Left ventricle myocardium inferior (tissue), 1 donor: ENCODE data around the gene SLC35G2. TPM values are rescaled to one million over a fixed set of nuclear protein-coding genes. Genes with fewer than 3 reads are reported as not detected.
A peak's percentile ranks its signal among the peaks of the same experiment; 100 is the strongest.

Source experiments
- DNase-seq: peaks from one replicate; pipeline ENCODE4 v3.0.0-alpha.2; 2020
- H3K27ac ChIP-seq: fragments of 200-600 bp; replicated peaks from 2 replicates; pipeline ENCODE4 v1.8.0; 2021
- H3K27me3 ChIP-seq: fragments of 200-600 bp; 2 replicates; pipeline ENCODE4 v1.8.0; 2021; ENCODE audit warnings: low read depth
- H3K36me3 ChIP-seq: fragments of 200-600 bp; 2 replicates; pipeline ENCODE4 v1.8.0; 2021
- H3K4me1 ChIP-seq: fragments of 200-600 bp; 2 replicates; pipeline ENCODE4 v1.8.0; 2021
- H3K4me3 ChIP-seq: fragments of 200-600 bp; 2 replicates; pipeline ENCODE4 v1.8.0; 2021; ENCODE audit warnings: mild to moderate bottlenecking, moderate library complexity
- H3K9me3 ChIP-seq: fragments of 200-600 bp; replicated peaks from 2 replicates; pipeline ENCODE4 v1.8.0; 2021
- CTCF ChIP-seq: fragments of 200-600 bp; IDR thresholded peaks from 2 replicates; pipeline ENCODE4 v1.8.0; 2021; ENCODE audit warnings: antibody characterized with exemption, mild to moderate bottlenecking, borderline replicate concordance
- intact Hi-C: fragments of 100-400 bp; cut with micrococcal nuclease; formaldehyde crosslinking; loops from one replicate; pipeline ENCODE4 v1.11.0; 2022
- total RNA-seq: library from RNA; stranded (reverse); fragmentation: NEBNext Ultra II Directional; extraction: Animal tissue kit (Norgen Biotek cat#: 25700); gene quantifications from one replicate; pipeline ENCODE4 v1.2.1, GENCODE V29; 2021
- donor health status: DM: no; HTN: yes; CAD: no; lungs with severe emphysema.

The SLC35G2 gene
- total RNA-seq, 1 donor from 2014 or later, result 2.6 TPM

GRCh38 chr3:136817448-136817847 is 1.5 kb upstream of the SLC35G2 start:
- intact Hi-C loops, result loop anchor here (5.0 kb wide), 1 partner anchor 195 kb away; no protein-coding TSS in a partner anchor
- H3K27ac ChIP-seq, result no peak overlapping the region

GRCh38 chr3:136818191-136818768 is 646 bp upstream of the SLC35G2 start:
- H3K36me3 ChIP-seq, result no peaks in the 10 kb centered on the region
- H3K4me3 ChIP-seq, result peak overlapping the region; percentile 83
- H3K4me1 ChIP-seq, result peaks cover 29% of the 10 kb centered on the region
- peak overlapping the region; percentile 90 for H3K27ac ChIP-seq
- peaks cover 26% of the 10 kb centered on the region for H3K27me3 ChIP-seq
- DNase-seq, result peak; percentile 38
- TF ChIP-seq CTCF, result peak; percentile 31
- H3K9me3 ChIP-seq, result peaks cover 6% of the 10 kb centered on the region
- intact Hi-C loops, result loop anchor here (5.0 kb wide), 1 partner anchor 194 kb away; no protein-coding TSS in a partner anchor

More at GRCh38 chr3:136817448-136817847, 1.5 kb upstream of the SLC35G2 start:
- Histone ChIP-seq H3K27me3 (peaks cover 26% of the 10 kb centered on the region), H3K4me3 (no peak overlapping the region), H3K36me3 (no peaks in the 10 kb centered on the region), H3K4me1 (peaks cover 29% of the 10 kb centered on the region), H3K9me3 (peaks cover 1% of the 10 kb centered on the region)
- no peak for DNase-seq
- no peak for TF ChIP-seq CTCF

- peak overlapping the region; percentile 83 for H3K4me3 ChIP-seq
- peak; percentile 27 for DNase-seq
- H3K4me1 ChIP-seq, result peaks cover 29% of the 10 kb centered on the region
- H3K9me3 ChIP-seq, result peaks cover 17% of the 10 kb centered on the region
- peaks cover 26% of the 10 kb centered on the region for H3K27me3 ChIP-seq
- intact Hi-C loops, result loop anchor here (5.0 kb wide), 1 partner anchor 193 kb away; no protein-coding TSS in a partner anchor
- no peaks in the 10 kb centered on the region for H3K36me3 ChIP-seq
- TF ChIP-seq CTCF, result no peak
- peak overlapping the region; percentile 90 for H3K27ac ChIP-seq
These were observed 435 bp downstream of the SLC35G2 start for GRCh38 chr3:136819392-136819730.

GRCh38 chr3:136819731-136820679 is 1.1 kb downstream of the SLC35G2 start:
- Histone ChIP-seq H3K27ac (peak overlapping the region; percentile 90), H3K36me3 (no peaks in the 10 kb centered on the region), H3K4me3 (peak overlapping the region; percentile 83), H3K27me3 (peaks cover 26% of the 10 kb centered on the region), H3K9me3 (peaks cover 23% of the 10 kb centered on the region), H3K4me1 (peaks cover 29% of the 10 kb centered on the region)
- peak; percentile 29 for DNase-seq
- intact Hi-C loops, result loop anchor here (5.0 kb wide), 1 partner anchor 192 kb away; no protein-coding TSS in a partner anchor
- TF ChIP-seq CTCF, result no peak

- Histone ChIP-seq H3K4me3 (no peak overlapping the region), H3K9me3 (peaks cover 2% of the 10 kb centered on the region), H3K27ac (no peak overlapping the region), H3K27me3 (no peaks in the 10 kb centered on the region), H3K4me1 (peaks cover 17% of the 10 kb centered on the region), H3K36me3 (no peaks in the 10 kb centered on the region)
- TF ChIP-seq CTCF, result no peak
- intact Hi-C loops, result no loop called here
- no peak for DNase-seq
These were observed 12.5 kb downstream of the SLC35G2 start for GRCh38 chr3:136831461-136831860.
